GM12878 (cell line): ENCODE measurements around the gene NFKBIA. TPM values are rescaled to one million over a fixed set of nuclear protein-coding genes. Genes with fewer than 3 reads are reported as not detected.
A peak's percentile ranks its signal among the peaks of the same experiment; 100 is the strongest.

ENCODE experiments used
- ATF2 ChIP-seq: IDR thresholded peaks from 2 replicates; pipeline ENCODE4 v1.6.1; 2012; ENCODE audit warnings: low read length, inconsistent platforms
- ATF7 ChIP-seq: fragments of 450-650 bp; IDR thresholded peaks from 2 replicates; pipeline ENCODE4 v1.6.1; 2016; ENCODE audit warnings: low read depth, mild to moderate bottlenecking
- BRCA1 ChIP-seq: IDR thresholded peaks from 2 replicates; pipeline ENCODE4 v1.6.1; 2011; ENCODE audit warnings: low read depth, low read length, improper control_type of control experiment
- ESRRA ChIP-seq: IDR thresholded peaks from 2 replicates; pipeline ENCODE4 v1.6.1; 2012; ENCODE audit warnings: mild to moderate bottlenecking, low read length, improper control_type of control experiment
- HCFC1 ChIP-seq: fragments of 150-350 bp; IDR thresholded peaks from 2 replicates; pipeline ENCODE4 v1.6.1; 2014; ENCODE audit warnings: low read length
- KLF5 ChIP-seq: fragments of 450-650 bp; IDR thresholded peaks from 2 replicates; pipeline ENCODE4 v1.6.1; 2014; ENCODE audit warnings: mild to moderate bottlenecking; ENCODE audit not compliant: partially characterized antibody
- NFYA ChIP-seq: IDR thresholded peaks from 2 replicates; pipeline ENCODE4 v1.6.1; 2011; ENCODE audit warnings: low read depth, mild to moderate bottlenecking, low read length, improper control_type of control experiment, borderline replicate concordance
- NR2C2 ChIP-seq: IDR thresholded peaks from 2 replicates; pipeline ENCODE4 v1.6.1; 2011; ENCODE audit warnings: borderline replicate concordance, low read depth; ENCODE audit not compliant: control insufficient read depth, insufficient read length
- POU2F2 ChIP-seq: IDR thresholded peaks from 3 replicates; pipeline ENCODE4 v1.6.1; 2011; ENCODE audit warnings: low read depth, mild to moderate bottlenecking, low read length, borderline replicate concordance
- RCOR1 ChIP-seq: conservative IDR thresholded peaks from 2 replicates; pipeline ENCODE4 v1.6.1; 2012; ENCODE audit warnings: low read depth, low read length, improper control_type of control experiment
- RFX5 ChIP-seq: IDR thresholded peaks from 2 replicates; pipeline ENCODE4 v1.6.1; 2011; ENCODE audit warnings: low read depth, low read length, improper control_type of control experiment
- SMAD5 ChIP-seq: IDR thresholded peaks from 2 replicates; pipeline ENCODE4 v1.6.1; 2016; ENCODE audit warnings: antibody characterized with exemption, low read depth
- STAT1 ChIP-seq: fragments of 450-650 bp; conservative IDR thresholded peaks from 2 replicates; pipeline ENCODE4 v1.6.1; 2014; ENCODE audit warnings: antibody characterized with exemption, mild to moderate bottlenecking
- USF2 ChIP-seq: IDR thresholded peaks from 2 replicates; pipeline ENCODE4 v1.6.1; 2011; ENCODE audit warnings: low read depth, low read length, improper control_type of control experiment, borderline replicate concordance
- ZBED1 ChIP-seq: IDR thresholded peaks from 2 replicates; pipeline ENCODE4 v1.6.1; 2016; ENCODE audit warnings: borderline replicate concordance
- ZNF622 ChIP-seq: fragments of 450-650 bp; IDR thresholded peaks from 2 replicates; pipeline ENCODE4 v1.6.1; 2017; ENCODE audit warnings: mild to moderate bottlenecking, inconsistent platforms
- polyA plus RNA-seq, 11 experiments: library from polyadenylated mRNA; depleted of rRNA in 4 of 11; unstranded in 6 of 11; stranded (reverse) in 5 of 11; fragments of >200 nt; fragmentation: Nextera tagmentation in 4 of 11; fragmentation: Illumina TruSeq in 1 of 11; extraction: Ambion mirVana in 4 of 11; extraction: Trizol in 1 of 11; gene quantifications; 1 replicate in 1 of 11; 2 replicates in 10 of 11; pipeline versions ENCODE4 v1.2.1 to v1.2.3, GENCODE V29; 2011 to 2016; ENCODE audit warnings: inconsistent platforms in 2 of 11, missing spikeins in 2 of 11, low read depth in 1 of 11
- total RNA-seq, 4 experiments: library from RNA; depleted of rRNA in 3 of 4; stranded (reverse); fragments of >200 nt in 3 of 4; fragmentation: Illumina TruSeq in 1 of 4; extraction: Trizol in 1 of 4; gene quantifications; 2 replicates each; pipeline versions ENCODE4 v1.2.1 to v1.2.3, GENCODE V29; 2013 to 2021
- TF ChIP-seq, protein P1 (sequence below): IDR thresholded peaks from 2 replicates; pipeline ENCODE4 v1.6.1; 2012; ENCODE audit warnings: low read depth, low read length, improper control_type of control experiment

Gene NFKBIA
- total and polyA plus RNA-seq, 10 of the 15 experiments (the other 5 are each of a cell fraction or from before 2014, with no cell fraction given), result 123 to 419 (median 267) TPM

DNA sequence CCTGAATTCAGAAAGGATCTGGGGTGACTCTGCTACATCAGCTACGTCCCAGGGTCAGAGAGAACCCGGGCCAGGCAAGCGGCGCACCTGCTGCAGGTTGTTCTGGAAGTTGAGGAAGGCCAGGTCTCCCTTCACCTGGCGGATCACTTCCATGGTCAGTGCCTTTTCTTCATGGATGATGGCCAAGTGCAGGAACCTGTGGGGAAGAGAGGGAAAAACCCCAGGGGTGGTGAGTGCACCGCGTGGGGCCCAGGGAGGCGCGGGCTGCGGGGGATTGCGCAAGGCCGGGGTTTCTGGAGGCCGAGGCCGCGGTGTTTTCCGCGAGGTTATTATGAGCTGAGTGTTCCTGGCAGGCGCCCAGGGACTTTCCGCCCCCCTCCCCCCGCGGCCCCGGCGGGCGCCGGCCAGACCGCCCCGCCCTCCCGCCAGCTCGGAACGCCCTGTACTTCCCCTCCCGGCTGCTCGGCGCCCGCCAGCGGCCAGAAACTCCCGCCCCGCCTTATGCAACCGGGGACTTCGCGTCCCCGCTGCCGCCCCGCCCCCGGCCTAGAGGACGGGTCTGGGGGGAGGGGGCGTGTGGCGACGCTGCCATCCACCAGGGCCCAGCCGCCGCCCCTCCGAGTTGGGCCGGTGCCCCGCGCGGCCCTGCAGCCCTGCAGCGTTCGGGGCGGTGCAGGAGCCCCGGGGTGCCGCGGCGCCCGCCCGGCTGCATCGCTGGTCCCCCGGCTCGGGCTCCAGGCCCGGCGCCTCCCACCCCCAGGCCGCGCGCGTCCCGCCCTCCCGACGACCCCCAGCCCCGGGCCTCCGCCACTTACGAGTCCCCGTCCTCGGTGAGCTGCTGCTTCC is 723 bp downstream of the NFKBIA start (continued):
- TF ChIP-seq ESRRA (no peak), RFX5 (no peak), USF2 (no peak), RCOR1 (no peak), POU2F2 (peak; percentile 83; the same call in 2 of the 3 replicates), NFYA (no peak), SMAD5 (no peak; the same call in none of the 2 replicates), ZNF622 (no peak), STAT1 (0 out of 2 replicates have a peak, but pooled peaks have one; percentile 66), NR2C2 (no peak), KLF5 (no peak), ATF7 (peak; percentile 54; the same call in 1 of the 2 replicates), ATF2 (no peak; the same call in 1 of the 2 replicates), BRCA1 (no peak), ZBED1 (0 out of 2 replicates have a peak, but pooled peaks have one; percentile 57), HCFC1 (no peak)
- TF ChIP-seq, protein P1, sequence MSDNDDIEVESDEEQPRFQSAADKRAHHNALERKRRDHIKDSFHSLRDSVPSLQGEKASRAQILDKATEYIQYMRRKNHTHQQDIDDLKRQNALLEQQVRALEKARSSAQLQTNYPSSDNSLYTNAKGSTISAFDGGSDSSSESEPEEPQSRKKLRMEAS, result peak; percentile 93
- TF ChIP-seq, all 136 proteins: peak for 61
